Muscle of back (tissue), 11 donors: ENCODE results near the gene TMCC1. TPM values are rescaled to one million over a fixed set of nuclear protein-coding genes. Genes with fewer than 3 reads are reported as not detected.
"Not testable (repeated sequence)": the region's sequence is repeated elsewhere in the genome, so short reads cannot be mapped to it uniquely, and the experiment has no call there.

Experiments used
- DNase-seq, 3 donors: peaks; one replicate each; pipeline versions ENCODE4 v3.0.0 to v3.0.0-alpha.2; 2013
- polyA plus RNA-seq, 10 donors: library from polyadenylated mRNA; unstranded; fragments of 120-200 nt; gene quantifications; one replicate each; pipeline ENCODE4 v1.2.1, GENCODE V29; 2013; ENCODE audit not compliant: insufficient read length in 10 of 10

The TMCC1 gene
- polyA plus RNA-seq, 10 donors: 26.5 to 40.0 (median 33.6) TPM

- DNase-seq: no peak
These were observed 57.0 kb downstream of the TMCC1 start for GRCh38 chr3:129836381-129837064.

- DNase-seq: no peak
These were observed 58.3 kb downstream of the TMCC1 start for GRCh38 chr3:129835198-129835597.

GRCh38 chr3:129834580-129834979, 58.9 kb downstream of the TMCC1 start:
- no peak for DNase-seq

- not testable (repeated sequence) for DNase-seq
These were observed 61.6 kb downstream of the TMCC1 start for GRCh38 chr3:129831942-129832341.

GRCh38 chr3:129831503-129831902, 62.0 kb downstream of the TMCC1 start:
- no peak for DNase-seq

GRCh38 chr3:129829640-129830039, 63.9 kb downstream of the TMCC1 start:
- peak; percentile 53 to 85 (median 72) for DNase-seq

GRCh38 chr3:129827765-129828164, 65.7 kb downstream of the TMCC1 start:
- DNase-seq: no peak

GRCh38 chr3:129824926-129825541, 68.5 kb downstream of the TMCC1 start:
- peak; percentile 25 to 49 (median 38) for DNase-seq

GRCh38 chr3:129822679-129823078, 70.8 kb downstream of the TMCC1 start:
- no peak for DNase-seq

- DNase-seq: no peak
These were observed 71.3 kb downstream of the TMCC1 start for GRCh38 chr3:129822241-129822640.

GRCh38 chr3:129820587-129820986, 72.9 kb downstream of the TMCC1 start:
- DNase-seq: no peak

GRCh38 chr3:129812589-129812988, 80.9 kb downstream of the TMCC1 start:
- DNase-seq: no peak

- DNase-seq: no peak
These were observed 84.2 kb downstream of the TMCC1 start for GRCh38 chr3:129809297-129809696.

- DNase-seq: no peak
These were observed 97.4 kb downstream of the TMCC1 start for GRCh38 chr3:129796146-129796545.

- no peak for DNase-seq
These were observed 98.1 kb downstream of the TMCC1 start for GRCh38 chr3:129795186-129796010.

GRCh38 chr3:129794311-129795185, 99.0 kb downstream of the TMCC1 start:
- DNase-seq: peak; percentile 7 to 43 (median 14)

GRCh38 chr3:129793942-129794310, 99.6 kb downstream of the TMCC1 start:
- peak in 2 of 3 donors; percentile 9 to 23 for DNase-seq

- DNase-seq: no peak
These were observed 100.2 kb downstream of the TMCC1 start for GRCh38 chr3:129793319-129793718.

- no peak for DNase-seq
These were observed 110.0 kb downstream of the TMCC1 start for GRCh38 chr3:129783470-129783869.

- DNase-seq: no peak
These were observed 114.6 kb downstream of the TMCC1 start for GRCh38 chr3:129778871-129779270.

- DNase-seq: no peak
These were observed 115.7 kb downstream of the TMCC1 start for GRCh38 chr3:129777806-129778205.

- no peak for DNase-seq
These were observed 117.6 kb downstream of the TMCC1 start for GRCh38 chr3:129775870-129776269.
